Fibroblast of mammary gland (primary cell): Measurements from ENCODE around the gene DHDDS.
A peak's percentile ranks its signal among the peaks of the same experiment; 100 is the strongest.

Experiments
- DNase-seq: peaks from one replicate; pipeline ENCODE4 v3.0.0-alpha.2; 2010; ENCODE audit warnings: low read depth
- H3K4me3 ChIP-seq: 2 replicates; pipeline ENCODE4 v1.5.1; 2011; ENCODE audit warnings: low read depth, mild to moderate bottlenecking, low read length, moderate library complexity; ENCODE audit not compliant: control insufficient read depth
- CTCF ChIP-seq: conservative IDR thresholded peaks from 2 replicates; pipeline ENCODE4 v1.5.1; 2011; ENCODE audit warnings: low read depth, low read length, inconsistent platforms; ENCODE audit not compliant: control insufficient read depth, insufficient read depth

DHDDS gene

GRCh38 chr1:26476958-26477357 lies 44.8 kb downstream of the DHDDS start:
- H3K4me3 ChIP-seq, result no peak overlapping the region
- no peak for DNase-seq
- TF ChIP-seq CTCF, result no peak

- no peak for TF ChIP-seq CTCF
- peak; percentile 12 for DNase-seq
- H3K4me3 ChIP-seq, result no peak overlapping the region
These were observed 45.5 kb downstream of the DHDDS start for GRCh38 chr1:26477446-26478152.

GRCh38 chr1:26478159-26478558 lies 46.0 kb downstream of the DHDDS start:
- no peak overlapping the region for H3K4me3 ChIP-seq

GRCh38 chr1:26478988-26479387 lies 46.9 kb downstream of the DHDDS start:
- H3K4me3 ChIP-seq, result no peak overlapping the region
- no peak for DNase-seq
- TF ChIP-seq CTCF, result no peak

More at GRCh38 chr1:26478159-26478558, 46.0 kb downstream of the DHDDS start:
- TF ChIP-seq CTCF, result no peak
- DNase-seq, result no peak

- TF ChIP-seq CTCF, result no peak
- DNase-seq, result peak; percentile 21
- H3K4me3 ChIP-seq, result no peak overlapping the region
These were observed 50.8 kb downstream of the DHDDS start for GRCh38 chr1:26482921-26483320.

- H3K4me3 ChIP-seq, result no peak overlapping the region
- DNase-seq, result no peak
- TF ChIP-seq CTCF, result no peak
These were observed 51.9 kb downstream of the DHDDS start for GRCh38 chr1:26483980-26484379.
